ENCODE measurements around the gene CNNM2.

- TF ChIP-seq EGR1 (IDR thresholded peaks at IDR 0.05; ENCODE audit: low read depth) (no peak), POLR2AphosphoS5 (IDR thresholded peaks at IDR 0.05; ENCODE audit: low read depth, low read length) (no peak), MAX (IDR thresholded peaks at IDR 0.05) (no peak), POLR2A (IDR thresholded peaks at IDR 0.05; ENCODE audit: borderline replicate concordance, extremely low read depth, insufficient read depth, insufficient read length) (no peak), CTCF (IDR thresholded peaks at IDR 0.05 in 2 of 3, conservative IDR thresholded peaks at IDR 0.05 in 1 of 3; ENCODE audit: borderline replicate concordance in 1 of 3, insufficient read depth in 1 of 3, low read depth in 2 of 3, low read length in 2 of 3) (peak in 2 of 3 experiments; percentile 38 to 41; a peak in 3 of 6 replicates)
These were observed 124.8 kb downstream of the CNNM2 start for GRCh38 chr10:103042908-103043307.
